Stomach (tissue), 9 donors: Measurements from ENCODE around the gene GGCX. TPM values are rescaled to one million over a fixed set of nuclear protein-coding genes. Genes with fewer than 3 reads are reported as not detected.

Experiments
- DNase-seq, 2 donors: peaks; one replicate each; pipeline versions ENCODE4 v3.0.0 to v3.0.0-alpha.2; 2013 to 2019
- H3K27ac ChIP-seq, 5 donors: fragments of 200-600 bp in 4 of 5; sonication (generic) in 4 of 5; one replicate each; pipeline ENCODE4 v1.5.1; 2013 to 2019; ENCODE audit warnings: mild to moderate bottlenecking in 1 of 5, moderate library complexity in 1 of 5
- H3K27me3 ChIP-seq, 3 donors: fragments of 200-600 bp; sonication (generic); one replicate each; pipeline ENCODE4 v1.5.1; 2017 to 2019; ENCODE audit warnings: mixed run types in 1 of 3
- H3K36me3 ChIP-seq, 4 donors: fragments of 200-600 bp; sonication (generic); 1 replicate in 3 of 4; 2 replicates in 1 of 4; pipeline ENCODE4 v1.5.1; 2016 to 2019
- H3K4me1 ChIP-seq, 4 donors: fragments of 200-600 bp; sonication (generic); one replicate each; pipeline ENCODE4 v1.5.1; 2016 to 2019
- H3K4me3 ChIP-seq, 4 donors: fragments of 200-600 bp; sonication (generic) in 3 of 4; one replicate each; pipeline ENCODE4 v1.5.1; 2016 to 2019; ENCODE audit warnings: mild to moderate bottlenecking in 1 of 4
- H3K9me3 ChIP-seq, 4 donors: fragments of 200-600 bp; sonication (generic); one replicate each; pipeline ENCODE4 v1.5.1; 2016 to 2019
- CTCF ChIP-seq, 7 experiments: fragments of 450-650 bp in 4 of 7; fragments of 200-600 bp in 3 of 7; sonication (generic) in 3 of 7; IDR thresholded peaks; one replicate each; pipeline ENCODE4 v1.5.1; 2016 to 2019; ENCODE audit warnings: antibody characterized with exemption in 7 of 7, control low read depth in 2 of 7, mild to moderate bottlenecking in 1 of 7
- EP300 ChIP-seq: sonication (generic); formaldehyde crosslinking; IDR thresholded peaks from one replicate; pipeline ENCODE4 v1.6.1; 2017; ENCODE audit warnings: antibody characterized with exemption
- POLR2A ChIP-seq, 4 donors: fragments of 450-650 bp; IDR thresholded peaks; one replicate each; pipeline ENCODE4 v1.6.1; 2016; ENCODE audit warnings: antibody characterized with exemption in 4 of 4, control low read depth in 2 of 4, mild to moderate bottlenecking in 1 of 4, moderate library complexity in 1 of 4
- POLR2AphosphoS5 ChIP-seq, 3 donors: sonication (generic); formaldehyde crosslinking; IDR thresholded peaks; one replicate each; pipeline ENCODE4 v1.6.1; 2016; ENCODE audit warnings: antibody characterized with exemption in 3 of 3
- WGBS, 5 donors: extraction: QIAGEN DNeasy Blood & Tissue Kit in 3 of 5; methylation state at CpG; one replicate each; pipeline versions ENCODE4 v1.1.5 to v1.1.7; 2013 to 2018; 5-methylcytosine and 5-hydroxymethylcytosine counted together
- intact Hi-C: fragments of 100-400 bp; cut with DNase I; formaldehyde crosslinking; loops from one replicate; pipeline ENCODE4 v1.15.1; 2023; ENCODE audit warnings: low total_unique reads
- polyA plus RNA-seq, 3 donors: library from polyadenylated mRNA; stranded (reverse); fragments of 200-250 nt; gene quantifications; one replicate each; pipeline ENCODE4 v1.2.3, GENCODE V29; 2013
- total RNA-seq, 5 donors: library from RNA; depleted of rRNA; stranded (reverse); fragments of >200 nt; gene quantifications; one replicate each; pipeline versions ENCODE4 v1.1.0 to v1.2.3, GENCODE V29; 2014 to 2016
- donor health status: healthy with polysubstance abuse.
- donor health status: Bipolar disorder and iron deficiency.
- donor health status: healthy.

GGCX gene
- total and polyA plus RNA-seq, 8 donors: 5.2 to 87.5 (median 15.9) TPM

GRCh38 chr2:85557130-85557529 is 4.2 kb downstream of the GGCX start:
- intact Hi-C loops: no loop called here
- Histone ChIP-seq H3K27ac (no peak overlapping the region), H3K36me3 (peaks cover 21 to 70% (median 70%) of the 10 kb centered on the region in 4 donors), H3K4me1 (peaks cover 14 to 37% (median 26%) of the 10 kb centered on the region in 4 donors), H3K4me3 (no peak overlapping the region), H3K9me3 (no peaks in the 10 kb centered on the region), H3K27me3 (no peaks in the 10 kb centered on the region)
- WGBS, 5 donors: 91 to 95% (median 94%) methylated on average over 5 of the region's 5 CpGs
- DNase-seq: no peak
- TF ChIP-seq CTCF (IDR thresholded peaks at IDR 0.05) (no peak), EP300 (no peak), POLR2A (IDR thresholded peaks at IDR 0.05) (no peak), POLR2AphosphoS5 (IDR thresholded peaks at IDR 0.05) (no peak)

GRCh38 chr2:85554980-85555612 is 6.2 kb downstream of the GGCX start:
- TF ChIP-seq EP300 (no peak), CTCF (IDR thresholded peaks at IDR 0.05) (no peak), POLR2A (IDR thresholded peaks at IDR 0.05) (no peak), POLR2AphosphoS5 (IDR thresholded peaks at IDR 0.05) (no peak)
- intact Hi-C loops: no loop called here
- Histone ChIP-seq H3K4me1 (peaks cover 14 to 39% (median 25%) of the 10 kb centered on the region in 4 donors), H3K36me3 (peaks cover 37 to 91% (median 88%) of the 10 kb centered on the region in 4 donors), H3K4me3 (no peak overlapping the region), H3K27ac (no peak overlapping the region), H3K27me3 (no peaks in the 10 kb centered on the region), H3K9me3 (no peaks in the 10 kb centered on the region)
- WGBS, 5 donors: 92 to 98% (median 93%) methylated on average over 3 of the region's 3 CpGs
- DNase-seq: no peak

GRCh38 chr2:85553184-85553583 is 8.1 kb downstream of the GGCX start:
- Histone ChIP-seq H3K27ac (no peak overlapping the region), H3K9me3 (no peaks in the 10 kb centered on the region), H3K36me3 (peaks cover 31 to 96% (median 90%) of the 10 kb centered on the region in 4 donors), H3K4me1 (peaks cover 7 to 43% (median 21%) of the 10 kb centered on the region in 4 donors), H3K27me3 (no peaks in the 10 kb centered on the region), H3K4me3 (no peak overlapping the region)
- intact Hi-C loops: loop anchor here (2.0 kb wide), 1 partner anchor 132 kb away; no protein-coding TSS in a partner anchor
- TF ChIP-seq POLR2A (IDR thresholded peaks at IDR 0.05) (no peak), EP300 (no peak), CTCF (IDR thresholded peaks at IDR 0.05) (no peak), POLR2AphosphoS5 (IDR thresholded peaks at IDR 0.05) (no peak)
- 74 to 88% (median 86%) methylated on average over 6 of the region's 6 CpGs for WGBS, 5 donors
- no peak for DNase-seq

- peaks cover 7 to 50% (median 22%) of the 10 kb centered on the region in 4 donors for H3K4me1 ChIP-seq
- TF ChIP-seq EP300 (no peak), POLR2AphosphoS5 (IDR thresholded peaks at IDR 0.05) (peak in 1 of 3 donors; percentile 85), CTCF (IDR thresholded peaks at IDR 0.05) (peak in 6 of 7 experiments; percentile 54 to 99 (median 88)), POLR2A (IDR thresholded peaks at IDR 0.05) (no peak)
- peak; percentile 90 to 93 for DNase-seq
- no peak overlapping the region for H3K4me3 ChIP-seq
- intact Hi-C loops: loop anchor here (2.0 kb wide), 1 partner anchor 131 kb away; no protein-coding TSS in a partner anchor
- H3K27ac ChIP-seq: peak overlapping the region in 3 of 5 donors; percentile 30 to 99 (median 51)
- peaks cover 31 to 94% (median 85%) of the 10 kb centered on the region in 4 donors for H3K36me3 ChIP-seq
- no peaks in the 10 kb centered on the region for H3K27me3 ChIP-seq
- H3K9me3 ChIP-seq: no peaks in the 10 kb centered on the region
- WGBS, 5 donors: 57 to 73% (median 59%) methylated on average over 9 of the region's 9 CpGs
These were observed 9.3 kb downstream of the GGCX start for GRCh38 chr2:85551698-85552678.
